NCI-H2081 (cell line): ENCODE data around the gene C19orf12.

ENCODE experiments used
- DNase-seq, 2 experiments: peaks; one replicate each; lab custom pipeline; 2025; lab: John Stamatoyannopoulos, UW

Gene C19orf12

DNA sequence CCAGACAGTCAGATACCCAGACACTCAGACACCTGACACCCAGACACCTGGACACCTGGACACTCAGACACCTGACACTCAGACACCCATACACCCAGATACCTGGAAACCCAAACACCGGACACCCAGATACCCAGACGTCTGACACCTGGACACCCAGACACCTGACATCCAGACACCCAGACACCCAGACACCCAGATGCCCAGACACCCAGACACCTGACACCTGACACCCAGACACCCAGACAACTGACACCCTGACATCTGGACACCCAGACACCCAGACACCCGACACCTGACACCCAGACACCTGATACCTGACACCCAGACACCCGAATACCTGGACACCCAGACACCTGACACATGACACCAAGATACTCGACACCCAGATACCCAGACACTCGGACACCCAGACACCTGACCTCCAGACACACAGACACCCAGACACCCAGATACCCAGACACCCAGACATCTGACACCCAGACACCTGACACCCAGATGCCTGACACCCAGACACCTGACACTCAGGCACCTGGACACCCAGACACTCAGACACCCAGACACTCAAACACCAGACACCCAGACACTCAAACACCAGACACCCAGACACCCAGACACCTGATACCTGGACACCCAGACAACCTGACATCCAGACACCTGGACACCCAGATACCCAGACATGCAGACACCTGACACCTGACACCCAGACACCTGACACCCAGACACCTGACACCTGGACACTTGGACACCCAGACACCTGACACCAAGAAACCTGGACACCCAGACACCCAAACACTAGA lies 19.1 kb downstream of the C19orf12 start:
- DNase-seq, result no peak

DNA sequence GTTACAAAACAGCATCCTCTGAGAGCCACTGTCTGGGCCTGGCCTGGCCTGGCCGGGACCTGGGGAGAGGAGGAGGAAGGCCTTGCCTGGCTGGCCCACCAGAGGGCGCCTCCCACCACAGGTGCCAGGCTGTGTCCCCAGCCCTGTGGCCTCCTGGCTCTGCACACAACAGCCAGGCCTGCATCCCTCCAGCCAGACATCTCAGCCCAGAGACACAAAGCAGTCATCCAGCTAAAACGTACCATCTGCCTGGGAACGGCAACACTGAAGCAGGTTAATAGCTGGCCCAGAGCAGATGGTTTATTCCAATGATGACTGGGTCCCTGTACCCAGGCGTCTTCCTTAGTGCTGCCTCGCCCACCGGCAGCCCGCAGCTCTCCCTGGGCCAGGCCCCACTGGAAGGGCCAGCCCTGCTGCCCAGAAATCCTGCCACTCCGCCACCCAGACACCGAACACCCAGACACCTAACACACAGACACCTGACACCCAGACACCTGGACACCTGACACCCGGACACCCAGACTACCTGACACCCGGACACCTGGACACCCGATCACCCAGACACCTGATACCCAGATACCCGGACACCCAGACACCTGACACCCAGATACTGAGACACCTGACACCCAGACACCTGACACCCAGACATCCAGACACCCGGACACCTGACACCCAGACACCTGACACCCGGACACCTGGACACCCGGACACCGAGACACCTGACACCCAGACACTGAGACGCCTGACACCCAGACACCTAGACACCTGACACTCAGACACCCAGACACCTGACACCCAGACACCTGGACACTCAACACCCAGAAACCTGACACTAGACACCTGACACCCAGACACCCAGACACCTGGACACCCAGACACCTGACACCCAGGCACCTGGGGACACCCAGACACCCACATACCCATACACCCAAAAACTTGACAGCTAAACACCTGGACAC lies 20.1 kb downstream of the C19orf12 start:
- no peak for DNase-seq

DNA sequence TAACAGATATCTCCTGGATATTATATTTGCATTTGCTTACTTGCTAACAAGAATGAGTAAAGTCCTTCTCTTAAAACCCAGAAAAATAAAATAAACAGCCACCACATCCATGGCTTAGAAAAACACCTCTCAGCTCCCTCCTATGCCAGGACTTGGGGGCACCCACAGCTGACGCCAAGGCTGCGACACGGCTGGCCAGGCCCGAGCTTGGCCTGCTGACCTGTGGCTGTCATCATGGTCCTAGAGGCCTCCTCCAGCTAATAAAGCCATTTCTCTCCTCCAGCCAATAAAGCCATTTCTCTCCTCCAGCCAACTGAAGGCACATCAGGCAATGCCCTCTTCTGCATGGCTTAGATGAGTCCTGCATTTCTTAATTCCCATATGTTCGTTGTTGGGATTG lies 20.9 kb downstream of the C19orf12 start:
- no peak for DNase-seq

DNA sequence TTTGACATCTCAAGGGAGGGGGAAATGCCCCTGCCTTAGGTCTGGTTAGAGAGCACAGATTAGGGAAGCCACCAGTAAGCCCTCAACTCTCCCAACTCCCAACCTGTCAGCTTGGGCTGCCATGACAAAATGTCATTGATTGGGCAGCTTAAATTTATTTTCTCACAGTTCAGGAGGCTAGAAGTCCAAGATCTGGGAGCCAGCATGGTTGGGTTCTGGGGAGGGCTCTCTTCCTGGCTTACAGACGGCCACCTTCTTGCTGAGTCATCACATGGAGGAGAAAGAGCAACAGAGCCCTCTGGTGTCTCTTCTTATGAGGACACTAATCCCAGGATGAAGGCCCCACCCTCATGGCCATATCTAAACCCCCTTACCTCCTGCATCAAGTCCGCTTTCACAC lies 24.2 kb downstream of the C19orf12 start:
- no peak for DNase-seq

DNA sequence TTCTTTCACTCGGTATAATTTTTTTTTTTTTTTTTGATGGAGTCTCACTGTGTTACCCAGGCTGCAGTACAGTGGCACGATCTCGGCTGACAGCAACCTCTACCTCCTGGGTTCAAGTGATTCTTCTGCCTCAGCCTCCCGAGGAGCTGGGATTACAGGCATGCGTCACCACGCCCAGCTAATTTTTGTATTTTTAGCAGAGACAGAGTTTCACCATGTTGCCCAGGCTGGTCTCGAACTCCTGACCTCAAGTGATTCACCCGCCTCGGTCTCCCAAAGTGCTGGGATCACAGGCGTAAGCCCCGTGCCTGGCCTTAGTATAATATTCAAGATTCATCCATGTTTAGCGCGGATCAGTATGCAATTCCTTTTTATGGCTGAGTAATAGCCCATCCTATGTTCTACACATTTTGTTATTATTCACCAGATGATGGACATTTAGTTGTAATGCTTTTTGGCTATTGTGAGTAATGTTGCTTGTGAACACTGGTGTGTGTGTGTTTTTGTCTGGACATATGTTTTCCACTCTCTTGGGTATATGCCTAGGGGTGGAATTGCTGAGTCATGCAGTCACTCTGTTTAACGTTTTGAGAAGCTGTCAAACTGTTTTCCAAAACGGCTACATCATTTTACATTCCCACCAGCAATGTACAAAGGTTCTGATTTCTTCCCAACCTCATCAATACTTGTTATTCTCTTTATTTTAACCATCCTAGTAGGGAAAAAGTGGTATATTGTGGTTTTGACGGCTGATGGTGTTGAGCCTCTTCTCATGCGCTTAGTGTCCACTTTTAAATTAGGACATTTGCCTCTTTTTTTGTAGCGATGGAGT lies 26.9 kb downstream of the C19orf12 start:
- DNase-seq, result no peak

DNA sequence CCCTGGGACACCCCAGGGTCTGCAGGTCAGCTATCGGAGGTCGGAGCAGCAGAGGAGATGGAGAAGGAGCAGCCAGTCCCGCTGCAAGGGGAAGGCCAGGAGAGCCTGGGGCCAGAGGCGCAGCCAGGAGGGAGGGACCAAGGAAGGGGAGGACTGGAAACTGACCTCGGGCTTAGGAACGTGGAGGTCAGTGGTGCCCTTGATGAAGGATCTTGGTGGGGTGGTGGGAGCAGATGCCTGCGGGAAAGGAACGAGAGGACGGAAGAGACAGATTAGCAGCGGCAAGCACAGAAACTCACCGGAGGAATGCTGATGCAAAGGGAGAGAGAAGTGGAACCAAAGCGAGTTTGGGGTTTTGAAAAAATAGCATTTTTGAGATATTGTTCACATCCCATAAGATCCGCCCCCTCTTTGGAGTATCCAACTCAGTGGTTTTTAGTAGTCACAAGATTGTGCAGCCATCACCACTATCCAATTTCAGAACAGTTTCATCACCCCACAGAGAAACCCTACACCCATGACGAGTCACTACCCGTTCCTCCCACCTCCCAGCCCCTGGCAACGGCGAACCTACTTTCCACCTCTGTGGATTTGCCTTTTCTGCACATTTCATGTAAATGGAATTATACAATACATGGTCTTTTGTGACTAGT lies 27.7 kb downstream of the C19orf12 start:
- DNase-seq, result no peak

DNA sequence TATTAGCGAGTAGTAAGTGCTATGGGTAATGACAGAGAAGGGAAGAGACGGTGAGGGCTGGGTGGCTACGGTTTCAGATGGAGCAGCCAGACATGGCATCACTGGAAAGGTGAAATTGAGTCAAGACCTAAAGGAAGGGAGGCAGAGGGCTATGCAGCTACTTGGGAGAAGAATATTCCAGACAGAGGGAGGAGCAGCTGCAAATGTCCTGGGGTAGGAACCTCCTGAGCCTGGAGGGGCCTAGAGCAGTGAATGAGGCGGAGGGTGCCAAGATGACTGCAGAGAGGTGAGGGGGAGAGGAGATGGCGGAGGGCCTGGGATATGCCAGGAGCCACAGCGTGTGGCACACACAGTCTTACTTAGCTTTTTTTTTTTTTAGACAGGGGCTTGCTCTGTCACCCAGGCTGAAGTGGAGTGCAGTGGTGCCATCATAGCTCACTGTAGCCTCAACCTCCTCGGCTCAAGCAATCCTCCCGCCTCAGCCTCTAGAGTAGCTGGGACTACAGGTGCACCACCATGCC lies 28.7 kb downstream of the C19orf12 start:
- no peak for DNase-seq

DNA sequence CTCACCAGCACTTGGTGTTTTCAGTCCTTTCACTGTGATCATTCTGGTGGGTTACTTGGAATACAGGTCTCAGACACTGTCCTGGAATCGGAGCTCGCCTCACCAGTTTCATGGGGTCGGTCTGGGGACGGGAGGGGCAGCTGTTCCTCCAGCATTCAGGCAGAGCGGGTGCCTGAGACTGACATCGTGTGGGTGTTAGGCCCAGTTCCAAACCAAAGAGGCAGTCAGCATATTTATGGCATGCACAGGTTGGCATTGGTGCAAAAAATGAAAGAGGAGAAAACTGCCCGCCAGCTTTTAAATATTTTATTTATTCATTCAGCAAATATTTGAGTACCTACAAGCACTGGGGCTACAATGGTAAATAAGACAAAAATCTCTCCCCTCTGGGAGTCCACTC lies 29.7 kb downstream of the C19orf12 start:
- DNase-seq, result no peak

DNA sequence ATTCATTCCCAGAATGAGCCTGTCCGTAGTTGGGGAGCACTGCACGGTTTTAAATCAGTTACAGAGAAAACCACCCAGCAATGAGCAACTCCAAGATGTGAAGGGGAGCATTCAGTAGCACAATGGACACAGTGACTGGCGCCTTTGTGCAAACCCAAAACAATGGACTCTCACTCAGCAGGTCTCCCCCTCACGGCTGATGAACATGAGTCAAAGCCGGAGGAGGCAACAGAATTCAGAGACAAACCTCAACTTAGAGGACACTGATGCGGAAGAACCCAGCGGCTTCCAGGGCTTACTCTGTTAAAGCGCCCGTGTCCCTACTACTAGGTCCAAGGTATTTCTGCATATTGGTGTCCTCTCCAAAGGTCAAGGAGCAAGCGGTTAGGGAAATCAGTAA lies 32.1 kb downstream of the C19orf12 start:
- no peak for DNase-seq

DNA sequence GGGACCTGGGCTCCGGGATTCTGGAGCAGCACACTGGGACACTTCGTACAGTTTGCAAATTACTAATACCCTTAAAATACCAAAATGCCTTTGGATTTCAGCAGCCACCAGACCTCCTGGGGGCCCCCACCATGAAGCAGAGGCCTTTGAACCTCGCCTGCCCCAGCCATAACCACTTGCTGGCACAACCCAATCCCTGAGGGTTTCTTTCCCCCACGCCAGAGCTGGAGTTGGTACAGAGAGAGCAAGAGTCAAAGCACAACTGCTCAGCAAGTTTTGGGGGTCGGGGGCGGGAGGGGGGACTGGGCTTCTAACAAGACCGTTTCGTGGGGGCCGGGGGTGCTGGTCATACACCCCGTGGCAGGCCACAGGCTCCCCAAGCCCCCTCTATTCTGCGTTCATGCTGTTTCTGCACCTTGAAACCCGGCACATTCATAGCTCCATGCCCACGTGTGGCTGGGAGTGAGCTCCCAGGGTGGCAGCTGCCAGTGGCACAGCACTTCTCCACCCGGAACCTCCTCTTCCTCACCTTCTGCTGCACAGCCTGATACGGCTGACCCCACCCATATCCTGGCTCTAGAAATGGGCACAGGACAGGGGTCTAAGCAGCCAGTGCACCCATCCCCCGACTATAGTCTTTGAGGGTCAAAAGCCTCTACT lies 32.7 kb downstream of the C19orf12 start:
- DNase-seq, result no peak

DNA sequence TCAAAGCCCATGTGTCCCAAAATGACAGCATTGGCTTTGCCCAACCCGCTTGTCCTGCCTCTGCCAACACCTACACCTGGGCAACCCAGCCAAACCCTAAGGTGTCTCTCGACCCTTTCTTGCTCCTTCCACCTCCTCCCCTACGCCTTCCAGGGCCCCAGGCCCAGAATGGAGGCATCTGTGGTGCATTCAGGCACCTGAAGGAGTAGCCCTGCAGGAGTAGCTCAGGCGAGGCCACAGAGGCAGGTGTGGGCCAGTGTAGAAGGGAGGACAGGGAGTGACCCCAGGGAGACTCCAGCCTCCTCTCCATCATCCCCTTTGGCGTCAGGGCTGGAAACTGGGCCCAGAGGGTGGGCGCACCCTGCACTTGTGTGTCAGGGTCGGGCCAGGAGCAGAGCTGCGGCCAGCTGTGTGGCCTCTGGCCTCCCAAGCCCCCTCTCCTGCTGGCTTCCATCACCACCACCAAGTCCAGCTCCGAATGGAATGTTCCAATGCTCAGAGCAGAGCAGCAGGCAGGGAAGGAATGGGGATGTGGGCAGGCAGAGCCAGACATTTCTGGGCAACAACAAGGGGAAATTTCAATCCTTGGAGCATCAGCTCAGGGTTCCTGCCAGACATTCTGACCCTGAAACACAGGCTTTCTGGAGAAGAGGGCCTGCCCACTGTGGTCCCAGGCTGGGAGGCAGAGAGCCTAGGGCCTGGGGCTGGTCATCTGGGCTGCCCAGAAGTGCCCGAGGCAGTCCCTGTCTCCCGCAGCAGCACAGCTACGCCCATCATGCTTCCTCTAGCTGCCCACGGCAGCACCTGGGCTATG lies 33.4 kb downstream of the C19orf12 start:
- DNase-seq, result no peak

DNA sequence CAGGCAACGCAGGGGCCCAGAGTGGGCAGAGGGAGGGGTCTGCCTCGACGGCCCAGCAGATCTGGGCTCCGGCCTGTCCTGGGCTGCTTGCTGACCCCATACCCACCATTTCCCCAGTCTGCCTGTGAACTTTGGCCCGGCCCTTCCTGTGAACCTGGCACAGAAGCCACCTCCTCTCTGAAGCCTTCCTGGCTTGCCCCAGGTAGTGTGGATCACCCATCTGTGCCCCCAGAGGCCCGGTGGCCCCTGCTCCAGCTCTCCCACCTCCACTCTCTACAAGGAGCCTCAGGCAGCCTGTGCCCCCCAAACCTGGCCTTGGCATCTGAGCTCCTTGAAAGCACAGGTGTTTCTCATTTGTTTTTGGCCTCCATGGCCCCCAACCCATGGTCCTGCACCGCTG lies 34.1 kb downstream of the C19orf12 start:
- DNase-seq, result no peak

DNA sequence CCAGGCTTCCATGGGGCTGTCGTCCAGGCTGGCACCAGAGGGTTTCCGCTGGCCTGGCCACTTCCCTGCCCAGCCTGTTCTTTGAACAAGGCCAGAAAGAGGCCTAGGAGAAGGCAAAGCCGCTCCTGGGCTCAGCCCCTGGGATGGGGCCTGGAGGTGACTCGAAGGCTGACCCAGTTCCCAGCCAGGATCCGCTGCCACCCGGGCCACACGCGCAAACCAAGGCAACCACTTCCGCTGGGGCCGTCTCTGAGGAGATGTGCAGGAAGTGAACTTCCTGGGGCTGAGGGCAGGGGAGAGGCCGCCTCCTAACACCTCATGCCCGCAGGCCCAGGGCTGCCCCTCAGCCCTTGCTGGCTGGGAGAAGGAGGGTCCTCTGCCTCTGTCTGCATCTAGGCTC lies 34.6 kb downstream of the C19orf12 start:
- DNase-seq, result no peak

DNA sequence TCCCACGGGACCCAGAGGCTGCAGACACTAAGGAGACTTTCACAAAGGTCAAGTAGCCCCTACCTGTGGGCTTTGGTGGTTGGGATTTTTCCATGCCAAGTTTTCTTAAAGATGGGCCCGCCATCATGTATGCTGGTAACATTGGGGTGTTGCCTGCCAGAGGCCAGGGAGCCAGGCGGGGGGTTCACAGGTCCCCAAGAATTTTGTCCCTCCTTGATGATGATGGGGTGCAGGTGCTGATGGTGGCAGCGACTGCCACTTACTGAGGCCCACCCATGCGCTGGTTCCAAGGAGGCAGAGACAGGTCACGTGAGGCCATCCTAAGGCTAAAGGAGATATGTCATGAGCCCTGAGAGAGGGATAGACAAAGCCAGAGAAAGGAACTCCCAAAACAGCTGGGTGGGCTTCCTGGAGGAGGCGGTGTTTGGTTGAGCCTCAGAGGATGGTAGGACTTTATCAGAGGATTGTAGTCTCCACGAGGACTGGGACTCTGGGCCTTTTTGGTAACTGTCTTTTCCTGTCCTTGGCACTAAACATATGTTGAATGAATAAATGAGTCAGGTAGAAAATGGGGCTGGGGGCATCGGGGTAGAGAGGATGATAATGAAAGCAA lies 35.4 kb downstream of the C19orf12 start:
- DNase-seq, result no peak

DNA sequence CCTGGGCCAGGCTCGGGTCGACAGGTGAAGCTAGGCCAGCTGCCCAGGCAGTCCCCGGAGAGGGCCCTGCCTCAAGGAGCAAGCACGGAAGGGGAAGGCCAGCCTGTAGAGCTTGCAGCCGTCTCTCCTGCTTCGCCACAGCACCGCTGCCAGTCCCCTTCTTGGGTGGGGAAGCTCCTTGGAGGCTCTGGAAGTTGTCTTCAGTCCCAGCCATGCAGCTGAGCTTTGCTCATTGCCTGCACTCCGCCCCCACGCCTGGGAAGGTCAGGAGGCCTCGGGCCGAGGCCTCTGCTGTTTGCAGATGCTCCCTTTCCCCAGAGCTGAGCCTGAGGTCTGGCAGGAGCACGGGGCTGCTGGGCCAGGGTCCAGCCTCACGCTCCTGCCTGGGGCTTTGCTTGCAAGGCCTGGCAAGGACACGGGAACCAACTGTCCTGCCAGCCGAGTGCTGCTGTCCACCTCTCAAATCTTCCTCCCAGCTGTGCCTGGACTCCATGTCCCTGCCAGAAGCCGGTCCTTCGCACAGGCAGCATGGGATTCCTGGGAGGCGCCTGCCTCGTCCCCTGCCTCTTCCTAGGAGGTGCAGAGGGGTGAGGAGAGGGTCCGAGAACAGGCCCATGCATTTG lies 36.5 kb downstream of the C19orf12 start:
- no peak for DNase-seq

DNA sequence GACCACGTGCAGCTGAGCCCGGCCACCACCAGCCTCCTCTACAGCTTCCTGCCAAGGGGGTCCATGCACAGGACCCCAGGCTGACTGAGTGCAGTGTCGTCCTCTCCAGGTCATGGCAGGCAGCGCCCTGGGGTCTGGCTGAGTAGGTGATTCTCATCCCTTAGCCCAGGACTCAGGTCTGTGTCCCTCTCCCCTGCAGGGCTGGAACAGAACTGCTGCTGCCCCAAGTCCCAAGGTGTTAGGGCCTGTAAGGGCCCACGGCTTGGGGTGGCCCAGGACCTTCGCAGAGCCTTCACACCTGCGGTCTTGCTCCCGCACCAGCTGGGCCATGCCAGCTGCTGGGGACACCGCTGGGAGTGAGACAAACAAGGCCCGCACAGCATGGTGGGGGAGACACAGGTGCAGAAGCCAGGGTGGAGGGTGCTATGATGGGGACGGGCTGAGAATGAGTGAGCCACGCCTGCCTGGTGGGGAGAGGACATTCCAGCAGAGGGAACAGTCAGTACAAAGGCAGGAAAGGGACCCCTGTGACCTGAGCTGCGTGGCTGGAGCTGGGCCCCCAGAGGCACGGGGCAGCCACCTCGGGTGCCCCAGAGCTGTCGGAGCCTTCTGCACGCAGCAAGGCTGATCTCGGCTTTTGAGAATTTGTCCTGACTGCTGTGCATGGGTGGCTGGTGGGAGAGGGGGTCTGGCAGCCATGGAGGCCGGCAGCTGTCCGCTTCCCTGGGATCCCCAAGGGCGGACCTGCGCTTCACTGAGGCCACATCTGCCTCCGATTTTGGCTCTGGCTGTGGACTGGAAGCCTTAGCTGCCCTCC lies 37.9 kb downstream of the C19orf12 start:
- DNase-seq, result no peak

DNA sequence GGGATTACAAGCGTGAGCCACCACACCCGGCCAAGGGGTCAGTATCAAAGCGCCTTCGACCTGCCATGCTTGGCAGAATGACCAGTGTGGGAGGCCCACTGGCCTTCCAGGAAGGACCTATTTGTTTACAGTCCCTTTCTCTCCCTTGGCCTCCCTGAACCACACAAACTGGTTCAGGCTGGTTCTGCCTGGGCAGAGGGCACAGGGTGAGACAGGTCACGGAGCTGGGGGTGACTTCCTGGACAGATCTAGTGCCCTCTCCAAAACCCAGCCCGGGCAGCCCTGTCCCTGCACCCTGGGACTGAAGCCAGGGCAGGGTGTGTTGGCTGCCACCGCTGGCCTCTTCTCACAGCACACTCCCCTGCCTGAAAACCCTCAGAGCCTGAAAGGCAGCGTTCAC lies 38.5 kb downstream of the C19orf12 start:
- DNase-seq, result no peak

DNA sequence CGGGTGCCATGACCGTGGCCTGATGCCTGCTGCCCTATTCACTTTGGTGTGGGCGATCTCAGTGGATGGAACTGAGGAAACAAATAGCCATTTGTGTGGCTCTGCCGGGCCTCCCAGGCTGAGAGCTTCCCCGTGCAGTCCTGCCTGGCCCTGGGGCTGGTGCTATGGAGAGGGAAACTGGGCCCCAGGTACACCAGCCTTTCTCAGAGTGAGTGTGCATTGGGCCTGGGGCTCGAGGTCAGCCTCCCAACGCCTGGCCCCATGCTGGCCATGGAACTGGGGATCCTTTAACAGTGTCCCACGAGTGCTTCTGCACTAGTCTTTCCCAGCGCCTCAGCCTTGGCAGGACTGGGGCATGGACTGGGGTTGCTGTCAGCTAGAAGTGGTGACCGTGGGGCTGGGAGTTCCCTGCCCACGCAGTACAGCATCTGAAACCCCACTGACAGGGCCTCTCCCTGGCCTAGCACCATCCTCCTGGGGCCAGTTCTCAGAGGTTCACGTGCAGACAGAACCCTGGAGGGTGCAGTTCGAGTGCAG lies 39.3 kb downstream of the C19orf12 start:
- no peak for DNase-seq
